Inflammatory macrophage treated with lipopolysaccharide for 4 hours (primary cell): ENCODE results near the gene MYORG.
A peak's percentile ranks its signal among the peaks of the same experiment; 100 is the strongest.
"Not testable (repeated sequence)": the region's sequence is repeated elsewhere in the genome, so short reads cannot be mapped to it uniquely, and the experiment has no call there.

Experiments used
- DNase-seq: peaks from one replicate; pipeline ENCODE4 v3.0.0-alpha.2; 2020

MYORG gene

DNA sequence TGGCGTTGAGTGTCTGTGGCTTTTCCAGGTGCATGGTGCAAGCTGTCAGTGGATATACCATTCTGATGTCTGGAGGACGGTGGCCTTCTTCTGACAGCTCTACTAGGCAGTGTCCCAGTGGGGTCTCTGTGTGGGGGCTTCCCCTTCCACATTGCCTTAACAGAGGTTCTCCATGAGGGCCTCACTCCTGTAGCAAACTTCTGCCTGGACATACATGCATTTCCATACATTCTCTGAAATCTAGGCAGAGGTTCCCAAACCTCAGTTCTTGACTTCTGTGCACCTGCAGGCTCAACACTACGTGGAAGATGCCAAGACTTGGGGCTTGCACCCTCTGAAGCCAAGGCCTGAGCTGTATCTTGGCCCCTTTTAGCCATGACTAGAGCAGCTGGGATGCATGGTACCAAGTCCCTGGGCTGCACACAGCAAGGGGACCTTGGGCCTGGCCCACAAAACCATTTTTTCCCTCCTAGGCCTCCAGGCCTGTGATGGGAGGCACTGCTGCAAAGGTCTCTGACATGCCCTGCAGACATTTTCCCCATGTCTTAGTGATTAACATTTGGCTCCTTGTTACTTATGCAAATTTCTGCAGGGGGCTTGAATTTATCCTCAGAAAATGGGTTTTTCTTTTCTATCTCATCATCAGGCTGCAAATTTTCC, 8.8 kb downstream of the MYORG start:
- not testable (repeated sequence) for DNase-seq

DNA sequence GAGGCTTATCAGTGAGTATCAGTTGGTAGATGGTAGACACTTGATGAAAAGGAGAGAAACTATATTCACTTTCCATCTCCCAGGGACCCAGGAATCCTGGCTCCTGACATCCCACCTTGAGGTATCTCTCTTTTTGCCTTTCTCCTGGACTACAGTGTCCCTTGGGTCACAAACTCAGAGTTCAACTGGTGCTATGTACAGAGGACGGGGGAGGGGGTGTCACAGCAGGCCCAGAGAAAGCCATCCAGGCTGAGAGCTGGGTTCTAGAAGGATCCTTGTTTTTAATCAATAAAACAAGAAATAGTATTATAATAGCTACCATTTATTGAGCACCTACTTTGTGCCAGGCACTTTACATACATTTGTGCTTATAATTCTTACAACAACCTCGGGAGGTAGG, 10.3 kb downstream of the MYORG start:
- no peak for DNase-seq

DNA sequence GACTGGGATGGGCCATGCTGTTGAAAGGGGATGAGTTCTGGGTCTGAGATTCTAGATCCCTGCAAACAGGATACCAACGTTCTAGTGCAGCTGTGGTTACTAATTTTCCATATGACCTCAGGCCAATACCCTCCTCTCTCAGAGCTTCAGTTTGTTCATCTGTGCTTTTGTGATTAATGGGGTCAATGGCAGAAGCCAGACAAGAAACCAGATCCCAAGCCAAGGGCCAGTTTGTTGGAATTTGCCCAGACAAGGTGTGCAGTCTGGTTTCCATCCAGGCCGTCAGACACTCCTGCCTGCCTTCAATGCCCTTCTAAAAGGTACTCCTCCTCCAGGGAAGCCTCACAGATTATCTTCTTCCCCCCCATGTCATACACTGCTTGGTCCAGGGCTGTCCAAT, 11.4 kb downstream of the MYORG start:
- no peak for DNase-seq

DNA sequence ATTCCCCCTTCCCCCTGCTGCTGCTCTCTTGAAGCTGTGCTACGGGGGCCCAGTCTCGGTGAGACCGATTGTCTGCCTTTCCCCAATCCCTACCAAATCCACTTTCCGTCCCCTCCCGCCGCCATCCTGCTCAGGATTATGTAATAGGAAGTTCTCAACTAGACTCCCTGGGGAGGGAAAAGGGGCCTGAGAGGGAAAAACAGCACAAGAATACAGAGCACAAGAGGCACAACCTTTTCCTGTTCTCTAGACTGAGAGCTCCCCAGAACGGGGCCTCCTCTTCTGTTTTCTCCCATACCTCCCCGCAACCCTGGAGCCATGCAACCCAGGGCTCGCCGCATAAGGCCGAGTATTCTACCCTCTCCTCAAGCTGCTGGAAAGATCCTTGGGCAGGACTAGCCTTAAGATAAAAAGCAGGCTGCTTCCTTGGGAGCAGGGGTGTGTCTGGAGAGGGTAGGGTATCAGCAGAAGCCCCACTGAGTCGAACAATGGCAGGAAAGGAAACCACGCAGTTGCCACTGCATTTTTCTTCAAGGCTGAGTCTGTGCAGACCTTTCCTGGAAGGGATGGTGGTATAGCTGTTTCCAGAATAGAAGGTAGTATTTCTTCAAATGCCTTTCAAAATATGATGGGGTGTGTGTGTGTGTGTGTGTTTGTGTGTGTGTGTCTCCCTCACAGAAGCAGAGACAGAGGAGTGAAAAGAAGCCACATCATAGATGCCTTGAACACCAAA, 12.9 kb downstream of the MYORG start:
- DNase-seq = no peak

DNA sequence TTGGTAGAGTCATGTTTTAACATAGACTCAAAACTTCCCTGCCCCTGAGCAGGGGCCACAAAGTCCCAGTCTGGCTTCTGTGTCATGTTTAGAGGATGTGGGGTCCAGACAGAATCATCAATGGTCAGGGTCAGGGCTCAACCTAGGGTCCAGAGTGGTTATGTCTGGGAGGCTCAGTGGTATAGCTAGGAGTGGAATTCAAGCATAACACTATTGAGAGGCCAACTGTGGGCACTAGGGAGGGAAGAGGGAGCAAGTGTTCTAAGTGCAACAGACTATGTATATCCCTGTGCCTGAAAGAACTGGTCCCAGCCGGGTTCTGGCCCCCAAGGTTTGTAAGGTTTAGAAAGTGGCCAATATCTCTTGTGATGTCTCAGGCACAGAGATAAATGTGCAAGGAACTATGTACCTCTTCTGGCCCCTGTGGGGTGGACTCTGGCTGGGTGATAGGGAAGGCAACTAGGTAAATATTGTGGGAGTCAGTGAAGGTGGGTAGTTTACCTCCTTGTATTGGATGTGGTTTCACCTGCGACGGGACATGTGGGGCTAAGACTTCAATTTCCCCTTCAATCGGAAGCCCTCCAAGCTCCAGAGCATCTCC, 14.0 kb downstream of the MYORG start:
- no peak for DNase-seq

DNA sequence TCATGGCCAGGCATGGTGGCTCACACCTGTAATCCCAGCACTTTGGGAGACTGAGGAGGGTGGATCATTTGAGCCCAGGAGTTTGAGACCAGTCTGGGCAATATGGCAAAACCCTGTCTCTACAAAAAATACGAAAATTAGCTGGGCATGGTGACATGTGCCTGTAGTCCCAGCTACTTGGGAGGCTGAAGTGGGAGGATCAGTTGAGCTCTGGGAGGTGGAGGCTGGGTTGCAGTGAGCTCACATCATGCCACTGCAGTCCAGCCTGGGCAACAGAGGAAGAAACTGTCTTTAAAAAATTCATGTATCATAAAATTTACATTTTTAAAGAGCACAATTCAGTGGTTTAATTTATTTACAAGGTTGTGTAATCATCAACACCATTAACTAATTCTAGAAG, 23.7 kb downstream of the MYORG start:
- DNase-seq = not testable (repeated sequence)

DNA sequence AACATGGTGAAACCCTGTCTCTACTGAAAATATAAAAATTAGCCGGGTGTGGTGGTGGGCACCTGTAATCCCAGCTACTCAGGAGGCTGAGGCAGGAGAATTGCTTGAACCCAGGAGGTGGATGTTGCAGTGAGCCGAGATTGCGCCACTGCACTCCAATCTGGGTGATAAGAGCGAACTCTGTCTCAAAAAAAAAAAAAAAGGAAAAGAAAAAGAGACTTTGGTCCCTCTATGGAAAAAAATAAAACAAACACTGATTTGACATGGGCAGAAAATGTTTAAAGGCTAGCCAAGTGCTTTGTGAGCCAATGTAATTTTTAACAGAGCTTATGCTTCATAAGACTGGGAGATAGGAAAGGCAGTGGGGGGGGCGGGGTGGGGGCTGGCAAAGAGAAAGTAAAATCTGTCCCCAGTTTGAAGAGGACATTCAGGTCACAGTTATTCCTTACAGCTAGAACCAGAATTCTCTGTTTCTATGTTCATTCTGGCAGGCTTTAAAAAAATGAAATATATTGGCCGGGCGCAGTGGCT, 24.5 kb downstream of the MYORG start:
- DNase-seq = not testable (repeated sequence)

DNA sequence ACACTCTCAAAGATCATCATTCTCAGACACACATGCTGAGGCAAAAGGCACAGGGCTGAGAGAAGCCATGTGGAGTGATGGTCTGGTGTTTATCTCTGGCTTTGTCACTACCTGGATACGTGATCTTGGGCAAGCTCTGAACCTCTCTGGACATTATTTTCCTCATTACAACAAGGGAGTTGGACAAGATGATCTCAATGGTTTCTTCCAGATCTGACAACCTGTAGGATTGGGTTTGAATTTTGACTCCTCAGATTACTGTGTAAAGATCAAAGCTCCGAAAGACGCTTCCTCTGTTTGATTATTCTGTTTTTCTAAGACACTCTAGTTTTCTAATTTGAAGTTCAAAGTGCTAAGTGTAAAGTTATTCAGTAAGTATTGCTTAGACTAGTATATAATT, 27.4 kb downstream of the MYORG start:
- DNase-seq = no peak

DNA sequence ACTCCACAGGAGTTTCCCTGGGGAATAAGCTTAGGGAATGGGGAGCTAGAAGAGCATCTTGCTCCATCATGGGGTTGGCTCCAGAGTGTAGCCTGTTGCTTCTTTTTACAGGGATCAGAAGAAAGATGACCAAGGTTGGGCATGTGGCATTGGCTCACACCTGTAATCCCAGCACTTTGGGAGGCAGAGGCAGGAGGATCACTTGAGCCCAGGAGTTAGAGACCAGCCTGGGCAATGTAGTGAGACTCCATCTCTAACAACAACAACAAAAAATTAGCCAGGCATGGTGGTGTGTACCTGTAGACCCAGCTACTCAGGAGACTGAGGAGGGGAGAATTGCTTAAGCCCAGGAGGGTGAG, 28.9 kb downstream of the MYORG start:
- DNase-seq = no peak

DNA sequence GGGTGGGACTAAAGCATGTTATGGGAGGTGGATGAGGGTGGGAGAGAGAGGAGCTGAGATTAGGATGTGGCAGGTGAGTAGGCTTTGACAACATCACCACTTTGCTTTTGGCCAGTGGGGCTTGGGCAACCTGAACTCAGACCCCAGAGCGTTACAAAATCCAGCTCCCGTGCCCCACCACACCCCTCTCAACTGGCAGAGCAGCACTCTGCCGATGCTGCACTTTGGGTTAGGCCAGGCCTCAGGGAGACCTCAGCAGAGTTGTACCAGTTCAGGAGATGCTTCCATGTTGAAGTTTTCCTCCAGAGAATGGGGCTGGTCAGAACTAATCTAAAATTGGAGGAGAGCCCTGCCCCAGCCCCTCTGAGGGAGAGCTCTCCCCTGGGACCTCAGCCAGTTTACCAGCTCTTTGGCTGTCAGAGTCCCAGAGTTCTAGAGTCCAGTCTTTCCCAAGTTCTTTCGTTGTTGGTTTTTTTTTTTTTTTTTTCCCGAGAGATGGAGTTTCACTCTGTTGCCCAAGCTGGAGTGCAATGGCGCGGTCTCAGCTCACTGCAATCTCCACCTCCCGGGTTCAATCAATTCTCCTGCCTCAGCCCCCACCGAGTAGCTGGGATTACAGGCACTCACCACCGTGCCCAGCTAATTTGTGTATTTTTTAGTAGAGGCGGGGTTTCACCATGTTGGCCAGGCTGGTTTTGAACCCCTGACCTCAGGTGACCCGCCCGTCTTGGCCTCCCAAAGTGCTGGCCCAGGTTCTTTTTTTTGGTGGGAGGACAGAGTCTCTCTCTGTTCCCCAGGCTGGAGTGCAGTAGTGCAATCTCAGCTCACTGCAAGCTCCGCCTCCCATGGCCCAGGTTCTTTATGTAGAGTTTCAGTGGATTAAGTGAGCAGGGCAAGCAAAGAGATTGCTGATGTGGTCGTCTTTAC, 29.6 kb downstream of the MYORG start:
- no peak for DNase-seq

DNA sequence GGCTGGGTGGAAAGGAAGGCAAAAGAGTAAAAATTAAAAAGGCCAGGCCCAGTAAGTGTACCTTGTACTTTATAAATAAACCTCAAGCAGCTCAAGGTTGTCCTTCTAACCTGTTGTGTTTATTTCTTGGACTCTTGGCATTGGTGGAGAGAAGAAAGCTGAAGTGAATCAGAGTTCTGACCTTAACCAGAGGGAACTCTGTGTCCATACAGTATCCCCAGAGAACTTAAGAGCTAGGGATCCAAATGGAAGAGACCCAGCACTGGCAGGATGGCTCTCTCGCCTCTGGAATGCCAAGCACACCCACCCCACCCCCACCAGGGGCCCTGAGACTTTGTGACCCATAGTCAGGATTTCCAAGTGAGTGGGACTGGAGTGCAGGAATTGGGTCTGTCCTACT, 33.1 kb downstream of the MYORG start:
- DNase-seq = no peak

DNA sequence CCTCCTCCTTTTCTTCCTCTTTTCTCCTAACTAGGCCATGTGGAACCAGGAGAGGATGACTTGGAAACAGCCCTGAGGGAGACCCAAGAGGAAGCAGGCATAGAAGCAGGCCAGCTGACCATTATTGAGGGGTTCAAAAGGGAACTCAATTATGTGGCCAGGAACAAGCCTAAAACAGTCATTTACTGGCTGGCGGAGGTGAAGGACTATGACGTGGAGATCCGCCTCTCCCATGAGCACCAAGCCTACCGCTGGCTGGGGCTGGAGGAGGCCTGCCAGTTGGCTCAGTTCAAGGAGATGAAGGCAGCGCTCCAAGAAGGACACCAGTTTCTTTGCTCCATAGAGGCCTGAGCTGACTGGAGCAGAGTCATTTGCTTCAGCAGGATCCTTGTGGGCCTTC, 33.6 kb downstream of the MYORG start:
- DNase-seq = no peak

DNA sequence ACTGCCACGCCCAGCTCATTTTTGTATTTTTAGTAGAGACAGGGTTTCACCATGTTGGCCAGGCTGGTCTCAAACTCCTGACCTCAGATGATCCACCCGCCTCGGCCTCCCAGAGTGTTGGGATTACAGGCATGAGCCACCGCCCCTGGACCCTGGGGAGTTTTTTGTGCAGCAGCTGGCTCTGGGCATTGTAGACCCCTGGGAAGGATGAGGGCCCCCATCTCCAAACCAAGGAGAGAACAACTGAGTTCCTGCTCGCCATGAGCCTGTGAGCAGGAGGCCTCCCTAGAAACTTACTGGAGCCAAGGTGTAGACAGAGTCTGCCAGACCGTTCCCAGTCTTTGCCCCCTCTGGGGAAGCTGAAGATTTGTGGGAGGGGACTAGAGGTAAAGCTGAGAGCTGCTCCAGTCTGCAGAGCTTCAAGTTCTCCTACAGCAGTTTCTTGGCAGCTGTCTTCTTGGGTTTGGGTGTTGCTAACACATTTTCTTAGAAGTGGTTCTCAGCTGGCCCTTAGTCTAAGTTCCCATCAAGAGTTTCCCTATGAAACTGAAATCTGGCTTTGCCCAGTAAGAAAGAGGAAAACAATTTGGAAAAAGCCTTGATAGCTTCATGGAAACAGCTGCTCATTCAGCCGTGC, 34.9 kb downstream of the MYORG start:
- DNase-seq = peak; percentile 45

DNA sequence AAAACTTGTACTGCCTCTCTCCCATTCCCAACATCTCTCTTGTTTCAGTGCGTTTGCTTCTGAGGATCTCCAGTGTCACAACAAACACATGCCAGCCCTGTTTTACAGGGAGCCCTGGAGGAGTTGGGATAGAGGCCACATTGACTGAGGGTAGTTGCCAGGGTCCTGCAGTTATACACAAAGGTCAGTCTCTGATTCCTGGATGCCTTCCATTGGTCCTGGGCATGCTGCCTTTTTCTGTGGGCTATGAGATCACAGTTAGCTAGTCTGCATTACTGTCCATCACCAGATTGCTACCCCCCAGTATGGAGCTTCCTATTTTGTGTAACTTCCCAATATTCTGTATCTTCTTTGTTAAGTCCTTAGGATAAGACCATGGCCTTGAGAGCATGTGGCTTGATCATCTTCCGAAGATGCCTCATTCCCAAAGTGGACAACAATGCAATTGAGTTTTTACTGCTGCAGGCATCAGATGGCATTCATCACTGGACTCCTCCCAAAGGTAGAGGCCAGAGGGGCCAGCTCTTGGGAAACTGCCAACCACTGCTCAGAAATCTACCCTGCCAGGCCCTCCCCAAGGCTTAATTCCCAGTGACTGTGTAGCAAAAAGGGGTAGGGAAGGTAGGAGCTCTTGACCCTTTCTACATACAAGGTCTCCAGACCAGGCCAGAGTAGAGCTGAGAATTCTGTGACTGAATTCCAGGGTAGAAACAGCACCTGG, 37.9 kb downstream of the MYORG start:
- no peak for DNase-seq

DNA sequence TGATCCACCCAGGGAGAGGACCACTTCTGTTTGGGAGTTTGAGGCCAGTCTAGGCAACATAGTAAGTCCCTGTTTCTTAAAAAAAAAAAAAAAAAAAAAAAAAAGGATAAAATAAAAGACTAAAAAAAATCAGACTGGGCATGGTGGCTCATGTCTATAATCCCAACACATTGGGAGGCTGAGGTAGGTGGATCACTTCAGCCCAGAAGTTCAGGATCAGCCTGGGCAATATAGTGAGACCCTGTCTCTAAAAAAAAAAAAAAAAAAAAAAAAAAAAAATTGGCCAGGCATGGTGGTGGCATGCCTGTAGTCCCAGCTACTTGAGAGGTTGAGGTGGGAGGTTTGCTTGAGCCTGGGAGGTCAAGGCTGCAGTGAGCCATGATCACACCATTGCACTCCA, 38.6 kb downstream of the MYORG start:
- DNase-seq = not testable (repeated sequence)

DNA sequence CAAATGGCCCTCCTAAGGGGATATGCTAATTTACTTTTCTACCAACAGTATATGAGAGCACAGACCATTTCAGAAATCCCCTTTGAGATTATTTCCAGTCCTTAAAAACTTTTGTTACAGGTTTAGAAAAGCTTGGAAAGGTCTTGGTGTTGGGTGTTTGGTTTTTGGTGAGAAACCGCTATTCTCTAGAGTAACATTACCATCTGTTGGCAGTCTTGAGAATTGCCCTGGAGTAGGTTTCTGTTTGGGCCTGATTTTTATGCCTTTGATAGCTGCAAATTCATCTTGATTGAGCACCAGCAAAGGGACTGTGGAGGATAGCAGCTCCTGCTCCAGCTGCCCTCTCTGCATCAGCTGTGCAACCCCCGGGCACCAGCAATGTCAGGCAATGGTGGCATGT, 39.3 kb downstream of the MYORG start:
- no peak for DNase-seq

DNA sequence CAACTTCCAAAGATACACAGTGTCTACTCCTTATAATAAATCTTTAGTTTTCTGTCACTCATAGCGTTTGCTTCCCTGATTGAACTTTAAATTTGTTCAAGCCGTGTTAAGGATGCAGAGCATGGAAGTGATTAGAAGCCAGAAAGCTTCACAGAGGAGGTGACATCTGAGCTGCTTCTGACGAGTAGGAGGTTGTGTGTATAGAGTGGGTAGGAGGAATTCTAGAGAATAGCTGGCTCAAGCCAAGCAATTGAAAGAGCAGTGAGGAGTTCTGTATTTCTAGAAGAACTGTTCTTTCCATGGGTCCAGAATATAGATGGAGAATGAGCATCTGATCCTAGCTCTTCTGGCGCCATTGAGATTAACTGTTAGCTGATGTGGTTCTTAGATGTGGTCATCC, 41.3 kb downstream of the MYORG start:
- DNase-seq = no peak

DNA sequence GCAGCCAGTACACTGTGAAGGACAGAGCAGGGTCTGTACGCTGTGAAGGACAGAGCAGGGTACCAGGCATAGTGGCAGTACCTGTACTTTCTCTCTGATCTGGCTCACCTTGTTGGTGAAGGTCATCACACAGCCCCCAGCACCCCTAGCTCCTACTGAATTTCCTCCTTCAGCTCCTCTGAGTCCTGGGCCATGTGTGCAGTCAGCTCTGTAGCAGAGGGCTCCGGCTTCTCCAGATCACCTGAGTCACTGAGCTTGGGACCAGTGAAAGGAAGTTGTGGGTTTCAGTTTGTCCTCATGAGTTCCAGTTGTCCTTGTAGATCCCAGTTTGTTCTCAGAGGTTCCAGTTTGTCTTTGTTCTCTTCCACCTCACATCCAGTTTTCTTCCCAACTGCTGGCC, 41.8 kb downstream of the MYORG start:
- DNase-seq = peak; percentile 17

DNA sequence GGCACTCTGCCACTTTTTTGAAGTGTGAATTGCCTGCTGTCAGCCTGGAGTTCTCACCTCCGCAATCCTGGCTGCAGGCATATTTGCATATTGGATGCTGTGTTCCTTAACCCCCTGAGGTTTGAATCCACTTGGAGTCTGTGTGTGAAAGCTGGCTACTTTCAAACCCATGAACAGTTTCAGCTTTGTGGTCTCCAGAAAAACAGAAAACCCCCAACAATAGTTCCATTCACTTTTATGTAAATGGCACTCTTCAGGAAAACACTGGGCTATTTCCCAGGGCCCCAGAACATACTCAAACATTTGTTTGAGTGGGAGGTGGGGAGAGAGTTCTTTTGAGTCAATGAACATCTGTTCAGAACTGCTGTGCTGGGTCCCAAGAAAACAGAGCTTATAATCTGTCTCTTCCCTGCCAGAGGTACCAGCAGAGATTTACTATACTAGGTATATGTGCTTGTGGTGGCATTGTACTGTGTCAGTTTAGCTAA, 42.3 kb downstream of the MYORG start:
- DNase-seq = no peak

DNA sequence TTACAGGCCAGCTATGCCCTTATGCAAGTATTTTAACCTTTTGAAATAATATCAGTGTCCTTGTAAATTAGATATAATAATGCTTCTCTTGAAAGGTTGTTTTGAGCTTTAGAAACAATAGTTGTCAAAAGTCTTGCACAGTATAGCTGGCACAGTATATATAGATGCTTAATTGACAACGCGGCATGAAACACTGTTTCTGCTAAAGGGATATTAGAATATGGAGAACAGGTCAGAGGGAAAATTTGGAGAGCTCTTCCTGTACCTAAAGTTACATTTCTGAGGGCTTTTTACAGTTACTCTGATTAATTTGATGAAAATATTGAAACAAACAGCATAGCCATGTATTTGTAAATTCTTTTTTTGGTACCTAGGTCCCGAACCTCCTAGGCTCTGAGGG, 42.9 kb downstream of the MYORG start:
- DNase-seq = no peak

DNA sequence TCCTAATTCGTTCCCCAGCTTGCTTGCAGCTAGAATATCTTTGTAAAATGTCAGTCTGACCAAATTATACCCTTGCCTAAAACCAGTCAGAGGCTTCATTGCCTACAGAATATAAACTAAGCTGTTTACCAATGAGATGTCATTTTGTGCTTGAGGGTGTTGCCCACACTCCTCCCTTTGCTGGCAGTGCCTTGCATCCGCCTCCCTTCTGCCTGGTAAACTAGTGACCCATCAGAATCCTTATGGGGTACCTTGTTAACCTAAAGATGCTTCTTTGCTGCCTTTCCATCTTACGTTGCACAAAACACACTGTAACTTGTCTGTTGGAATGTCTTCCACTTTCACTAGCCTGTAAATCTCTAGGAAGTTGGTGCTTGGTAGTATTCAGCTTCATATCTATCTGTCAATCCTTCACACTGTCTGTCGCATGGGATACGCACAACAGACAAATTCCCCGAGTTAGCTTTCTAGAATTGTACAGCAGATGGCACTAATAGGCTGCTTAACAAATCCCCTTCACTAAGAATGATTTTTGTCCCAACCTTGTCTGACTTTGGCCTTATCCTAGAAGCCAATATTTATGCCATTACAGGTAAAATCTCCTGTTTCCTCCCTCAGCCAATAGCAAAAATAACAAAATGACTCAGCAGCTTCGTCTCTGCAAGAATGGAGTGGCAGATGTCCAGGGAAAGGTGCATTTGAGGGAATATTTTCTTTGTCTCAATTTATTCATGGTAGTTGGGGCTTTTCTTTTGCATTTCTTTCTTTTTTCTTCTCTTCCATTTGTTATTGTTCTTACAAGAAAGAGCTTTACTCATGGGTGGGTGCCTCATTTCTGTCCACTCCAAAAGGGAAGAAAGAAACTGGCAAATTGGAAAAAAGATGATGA, 44.4 kb downstream of the MYORG start:
- peak; percentile 42 for DNase-seq
